Endothelial cell of umbilical vein (primary cell): ENCODE results near the gene GPR137B.

Source experiments
- CTCF ChIP-seq, 2 donors: IDR thresholded peaks; 1 replicate in 1 of 2; 2 replicates in 1 of 2; pipeline ENCODE4 v1.5.1; 2011; ENCODE audit warnings: low read length in 2 of 2, mild to moderate bottlenecking in 2 of 2, moderate library complexity in 2 of 2, control low read depth in 1 of 2, inconsistent platforms in 1 of 2, low read depth in 1 of 2; ENCODE audit not compliant: insufficient read depth in 1 of 2; ENCODE audit errors: extremely low read depth in 1 of 2
- EZH2 ChIP-seq: IDR thresholded peaks from 2 replicates; pipeline ENCODE4 v1.6.1; 2012; ENCODE audit warnings: borderline replicate concordance, low read depth, mild to moderate bottlenecking, moderate library complexity, low read length, inconsistent platforms; ENCODE audit not compliant: severe bottlenecking
- FOS ChIP-seq: IDR thresholded peaks from 2 replicates; pipeline ENCODE4 v1.6.1; 2011; ENCODE audit warnings: mild to moderate bottlenecking, low read length, moderate library complexity, borderline replicate concordance; ENCODE audit not compliant: insufficient read depth
- JUN ChIP-seq: IDR thresholded peaks from 2 replicates; pipeline ENCODE4 v1.6.1; 2011; ENCODE audit warnings: borderline replicate concordance, low read depth; ENCODE audit not compliant: insufficient read length, insufficient read depth
- MAX ChIP-seq: IDR thresholded peaks from 2 replicates; pipeline ENCODE4 v1.6.1; 2011; ENCODE audit not compliant: insufficient read depth, insufficient read length
- MYC ChIP-seq: IDR thresholded peaks from one replicate; pipeline ENCODE4 v1.6.1; 2011; ENCODE audit warnings: mild to moderate bottlenecking, low read depth, low read length
- POLR2A ChIP-seq: IDR thresholded peaks from 2 replicates; pipeline ENCODE4 v1.6.1; 2012; ENCODE audit warnings: low read depth, mild to moderate bottlenecking, control low read depth, low read length
- POLR2AphosphoS5 ChIP-seq: IDR thresholded peaks from 2 replicates; pipeline ENCODE4 v1.6.1; 2012; ENCODE audit warnings: low read depth, mild to moderate bottlenecking, control low read depth, low read length, moderate library complexity; ENCODE audit not compliant: insufficient read depth

- no peak for TF ChIP-seq CTCF (IDR thresholded peaks at IDR 0.05; ENCODE audit: extremely low read depth in 1 of 2, insufficient read depth in 1 of 2, low read depth in 1 of 2, low read length in 2 of 2)
- TF ChIP-seq POLR2A: no peak
- no peak for TF ChIP-seq POLR2AphosphoS5
- TF ChIP-seq EZH2: no peak
- TF ChIP-seq FOS: no peak
- no peak for TF ChIP-seq MYC
- no peak for TF ChIP-seq MAX
- TF ChIP-seq JUN: no peak
Measured at GRCh38 chr1:236112332-236112627, 30.1 kb upstream of the GPR137B start.
